Mammary epithelial cell (primary cell): ENCODE results near the gene COMMD3.

Experiments used
- EZH2 ChIP-seq: IDR thresholded peaks from 2 replicates; pipeline ENCODE4 v1.6.1; 2012; ENCODE audit warnings: low read length, inconsistent platforms, borderline replicate concordance
- TF ChIP-seq, protein P1 (sequence below), 2 donors: IDR thresholded peaks in 1 of 2; conservative IDR thresholded peaks in 1 of 2; 2 replicates each; pipeline ENCODE4 v1.5.1; 2011 to 2012; ENCODE audit warnings: inconsistent platforms in 2 of 2, low read length in 2 of 2, mild to moderate bottlenecking in 2 of 2, control low read depth in 1 of 2, low read depth in 1 of 2; ENCODE audit not compliant: insufficient read depth in 1 of 2; ENCODE audit errors: extremely low read depth in 1 of 2

DNA sequence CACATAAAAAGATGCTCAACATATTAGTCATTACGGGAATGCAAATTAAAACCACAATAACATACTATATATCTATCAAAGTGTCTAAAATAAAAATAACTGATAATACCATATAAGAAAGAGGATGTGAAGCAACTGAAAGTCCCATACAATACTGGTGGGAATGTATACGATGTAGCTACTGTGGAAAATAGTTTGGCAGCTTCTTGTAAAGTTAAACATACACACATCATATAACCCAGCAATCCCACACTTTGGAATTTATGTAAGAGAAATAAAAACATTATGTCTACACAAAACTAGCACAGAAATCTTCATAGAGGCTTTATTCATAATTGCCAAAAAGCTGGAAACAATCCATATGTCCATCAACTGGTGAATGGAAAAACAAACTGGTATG, 10.5 kb upstream of the COMMD3 start:
- TF ChIP-seq, protein P1, sequence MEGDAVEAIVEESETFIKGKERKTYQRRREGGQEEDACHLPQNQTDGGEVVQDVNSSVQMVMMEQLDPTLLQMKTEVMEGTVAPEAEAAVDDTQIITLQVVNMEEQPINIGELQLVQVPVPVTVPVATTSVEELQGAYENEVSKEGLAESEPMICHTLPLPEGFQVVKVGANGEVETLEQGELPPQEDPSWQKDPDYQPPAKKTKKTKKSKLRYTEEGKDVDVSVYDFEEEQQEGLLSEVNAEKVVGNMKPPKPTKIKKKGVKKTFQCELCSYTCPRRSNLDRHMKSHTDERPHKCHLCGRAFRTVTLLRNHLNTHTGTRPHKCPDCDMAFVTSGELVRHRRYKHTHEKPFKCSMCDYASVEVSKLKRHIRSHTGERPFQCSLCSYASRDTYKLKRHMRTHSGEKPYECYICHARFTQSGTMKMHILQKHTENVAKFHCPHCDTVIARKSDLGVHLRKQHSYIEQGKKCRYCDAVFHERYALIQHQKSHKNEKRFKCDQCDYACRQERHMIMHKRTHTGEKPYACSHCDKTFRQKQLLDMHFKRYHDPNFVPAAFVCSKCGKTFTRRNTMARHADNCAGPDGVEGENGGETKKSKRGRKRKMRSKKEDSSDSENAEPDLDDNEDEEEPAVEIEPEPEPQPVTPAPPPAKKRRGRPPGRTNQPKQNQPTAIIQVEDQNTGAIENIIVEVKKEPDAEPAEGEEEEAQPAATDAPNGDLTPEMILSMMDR (conservative IDR thresholded peaks at IDR 0.05 in 1 of 2, IDR thresholded peaks at IDR 0.05 in 1 of 2; ENCODE audit: extremely low read depth in 1 of 2, insufficient read depth in 1 of 2, low read depth in 1 of 2, low read length in 2 of 2) = no peak
- no peak for TF ChIP-seq EZH2
